Stimulated activated CD4-positive, alpha-beta T cell treated with anti-CD3 and anti-CD28 coated beads, TNF-alpha, amount 100 ng/mL, for 48 hours (primary cell): ENCODE data around the gene KLHL9.
"Not testable (repeated sequence)": the region's sequence is repeated elsewhere in the genome, so short reads cannot be mapped to it uniquely, and the experiment has no call there.

Experiments
- DNase-seq, 3 donors: peaks; one replicate each; pipeline ENCODE4 v3.0.0-alpha.2; 2020; ENCODE audit warnings: low read depth in 3 of 3

KLHL9 gene

GRCh38 chr9:21334701-21335632, at the start of gene KLHL9:
TSS of gene KLHL9 (minus strand) at chr9:21335404. CDS start at chr9:21334859, 545 bp downstream.
- DNase-seq = peak; percentile 74 to 83 (median 79)

- DNase-seq = no peak
Measured at GRCh38 chr9:21383627-21384026, 48.4 kb upstream of the KLHL9 start.

- DNase-seq = no peak
Measured at GRCh38 chr9:21381448-21382339, 46.5 kb upstream of the KLHL9 start.

- not testable (repeated sequence) for DNase-seq
Measured at GRCh38 chr9:21371467-21371866, 36.3 kb upstream of the KLHL9 start.

GRCh38 chr9:21367957-21368356, 32.8 kb upstream of the KLHL9 start, which contains the start of gene IFNA13:
TSS of gene IFNA13 (minus strand) at chr9:21368057. CDS start at chr9:21368010, 47 bp downstream.
- DNase-seq = no peak

- not testable (repeated sequence) for DNase-seq
Measured at GRCh38 chr9:21367169-21367568, 32.0 kb upstream of the KLHL9 start.

- DNase-seq = no peak
Measured at GRCh38 chr9:21362287-21362686, 27.1 kb upstream of the KLHL9 start.

- DNase-seq = peak in 1 of 3 donors; percentile 12
Measured at GRCh38 chr9:21357479-21358460, 22.6 kb upstream of the KLHL9 start.

GRCh38 chr9:21350787-21351186, 15.6 kb upstream of the KLHL9 start, which contains the start of gene IFNA6:
TSS of gene IFNA6 (minus strand) at chr9:21350887. CDS start at chr9:21350887, 0 bp downstream.
- no peak for DNase-seq

- DNase-seq = no peak
Measured at GRCh38 chr9:21348430-21348970, 13.3 kb upstream of the KLHL9 start.

GRCh38 chr9:21340735-21341134, 5.5 kb upstream of the KLHL9 start:
- no peak for DNase-seq

GRCh38 chr9:21336457-21336856, 1.3 kb upstream of the KLHL9 start:
- DNase-seq = no peak

- DNase-seq = no peak
Measured at GRCh38 chr9:21333226-21333625, 2.0 kb downstream of the KLHL9 start.

GRCh38 chr9:21331676-21332402, 3.4 kb downstream of the KLHL9 start:
- no peak for DNase-seq

GRCh38 chr9:21326526-21327139, 8.6 kb downstream of the KLHL9 start:
- no peak for DNase-seq

GRCh38 chr9:21324047-21324446, 11.2 kb downstream of the KLHL9 start:
- no peak for DNase-seq

- DNase-seq = no peak
Measured at GRCh38 chr9:21322911-21323461, 12.2 kb downstream of the KLHL9 start.

GRCh38 chr9:21320465-21320864, 14.7 kb downstream of the KLHL9 start:
- no peak for DNase-seq
